Stromal cell of bone marrow (primary cell): Measurements from ENCODE around the gene CATSPER4.

Experiments
- DNase-seq: peaks from one replicate; pipeline ENCODE4 v3.0.0-alpha.2; 2012; ENCODE audit warnings: low read depth

CATSPER4 gene

GRCh38 chr1:26164861-26165842, 25.2 kb upstream of the CATSPER4 start:
- no peak for DNase-seq

DNA sequence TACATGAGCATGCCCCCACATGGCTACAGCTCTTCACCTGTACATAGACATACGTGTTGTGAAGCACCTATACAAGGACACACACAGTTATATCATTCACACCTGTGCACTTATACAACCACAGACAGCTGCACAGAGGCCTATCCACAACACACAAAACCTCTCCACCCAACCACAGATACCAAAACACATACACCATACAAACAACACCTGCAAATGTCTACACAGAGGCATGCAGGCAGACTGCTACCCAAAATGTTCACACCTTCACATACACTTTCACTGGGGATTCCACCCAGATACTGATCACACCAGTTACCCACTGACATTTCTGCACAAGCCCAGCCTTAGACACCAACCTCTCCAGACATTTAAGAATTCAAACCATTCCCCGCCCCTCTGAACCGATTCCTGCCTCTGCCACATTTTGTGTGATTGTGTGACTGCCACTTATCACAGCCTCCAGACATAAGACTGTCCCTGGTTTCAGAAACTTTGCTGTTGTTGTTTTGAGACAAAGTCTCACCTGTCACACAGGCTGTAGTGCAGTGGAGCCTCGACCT, 23.6 kb upstream of the CATSPER4 start:
- no peak for DNase-seq

DNA sequence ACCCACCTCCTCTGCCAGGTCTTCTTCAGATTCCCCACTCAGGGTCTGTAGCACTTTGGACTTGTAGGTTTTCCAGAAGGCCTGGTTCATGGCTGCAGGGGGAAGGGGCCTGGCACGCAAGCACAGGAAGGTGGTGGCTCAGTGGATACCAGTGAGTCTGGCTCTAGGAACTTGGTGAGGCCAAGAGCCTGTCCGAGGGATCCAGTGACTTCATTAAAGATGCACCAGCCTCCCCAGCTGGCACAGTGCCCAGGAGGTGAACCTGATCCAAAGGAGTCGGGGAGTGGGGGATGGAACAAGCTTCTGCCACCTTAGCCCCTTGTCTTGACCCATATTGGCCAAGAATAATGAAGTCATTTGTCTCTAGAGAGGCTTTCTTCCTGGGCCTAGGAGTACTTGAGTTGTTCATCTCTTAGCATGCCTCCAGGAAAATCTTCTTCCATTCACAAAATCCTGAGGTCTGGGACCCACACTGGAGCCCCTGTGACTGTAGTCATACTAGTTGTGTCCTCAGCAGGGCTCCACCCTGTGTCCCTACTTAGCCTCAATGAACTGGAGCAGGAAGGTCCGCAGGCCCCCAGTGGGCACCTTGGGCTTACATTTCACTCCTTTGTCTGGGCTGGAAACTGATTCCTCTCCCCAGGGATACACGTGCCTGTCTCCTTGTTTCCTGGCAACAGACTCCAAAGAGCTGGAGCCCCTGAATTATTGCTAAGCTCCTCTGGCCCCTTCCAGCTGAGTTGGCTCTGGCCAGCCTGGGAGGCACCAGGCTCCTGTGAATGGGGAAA, 21.8 kb upstream of the CATSPER4 start, which contains the start of gene C1orf232:
Gene C1orf232, minus strand, starts transcription at position 554 of the 788 bp plus-strand sequence. Its CDS starts 464 bp downstream, at position 90.
- DNase-seq = no peak

- no peak for DNase-seq
These were observed 21.2 kb upstream of the CATSPER4 start for GRCh38 chr1:26169198-26169554.

DNA sequence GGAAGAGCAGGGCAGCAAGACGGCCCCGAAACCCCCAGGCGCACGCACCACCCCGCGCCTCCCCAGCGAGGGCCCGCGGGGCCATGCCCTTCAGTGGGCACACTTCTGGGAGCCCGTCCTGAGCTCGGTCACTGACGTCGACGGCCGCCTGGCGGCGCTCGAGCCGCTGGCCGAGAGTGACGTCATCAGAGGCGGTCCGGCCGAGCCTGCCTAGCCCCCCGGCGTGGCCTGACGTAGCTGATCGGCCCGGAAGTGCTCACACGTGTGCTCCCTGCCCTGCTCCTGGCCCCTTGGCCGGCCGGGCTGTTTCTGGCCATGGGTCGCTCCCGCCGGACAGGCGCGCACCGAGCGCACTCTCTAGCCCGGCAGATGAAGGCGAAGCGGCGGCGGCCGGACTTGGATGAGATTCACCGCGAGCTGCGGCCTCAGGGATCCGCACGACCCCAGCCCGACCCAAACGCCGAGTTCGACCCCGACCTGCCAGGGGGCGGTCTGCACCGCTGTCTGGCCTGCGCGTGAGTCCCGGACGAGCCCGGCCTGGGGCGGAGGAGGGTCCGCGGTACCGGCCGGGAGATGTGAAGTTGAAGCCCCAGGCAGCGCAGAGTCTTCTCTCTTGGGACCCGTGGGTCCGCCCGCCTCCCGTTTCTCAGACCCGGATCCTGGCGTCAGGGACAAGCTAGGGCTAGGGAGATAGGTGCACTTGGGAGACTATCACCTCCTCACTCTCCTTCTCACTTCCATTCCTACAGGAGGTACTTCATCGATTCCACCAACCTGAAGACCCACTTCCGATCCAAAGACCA, 20.5 kb upstream of the CATSPER4 start, which contains the start of gene ZNF593:
Gene ZNF593, plus strand, starts transcription at position 240 of the 803 bp plus-strand sequence. Its CDS starts 76 bp downstream, at position 316.
- peak; percentile 80 for DNase-seq

DNA sequence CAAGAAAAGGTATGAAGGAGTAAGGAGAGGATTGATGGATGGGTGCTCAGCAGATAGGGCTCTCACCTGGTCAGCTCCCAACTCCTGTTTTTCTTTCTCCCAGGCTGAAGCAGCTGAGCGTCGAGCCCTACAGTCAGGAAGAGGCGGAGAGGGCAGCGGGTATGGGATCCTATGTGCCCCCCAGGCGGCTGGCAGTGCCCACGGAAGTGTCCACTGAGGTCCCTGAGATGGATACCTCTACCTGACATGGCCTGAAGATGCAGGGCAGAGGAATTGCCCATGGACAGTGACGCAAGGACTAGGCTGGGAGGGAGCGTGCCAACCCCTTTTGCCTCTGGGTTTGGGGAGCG, 20.0 kb upstream of the CATSPER4 start:
- DNase-seq = no peak

DNA sequence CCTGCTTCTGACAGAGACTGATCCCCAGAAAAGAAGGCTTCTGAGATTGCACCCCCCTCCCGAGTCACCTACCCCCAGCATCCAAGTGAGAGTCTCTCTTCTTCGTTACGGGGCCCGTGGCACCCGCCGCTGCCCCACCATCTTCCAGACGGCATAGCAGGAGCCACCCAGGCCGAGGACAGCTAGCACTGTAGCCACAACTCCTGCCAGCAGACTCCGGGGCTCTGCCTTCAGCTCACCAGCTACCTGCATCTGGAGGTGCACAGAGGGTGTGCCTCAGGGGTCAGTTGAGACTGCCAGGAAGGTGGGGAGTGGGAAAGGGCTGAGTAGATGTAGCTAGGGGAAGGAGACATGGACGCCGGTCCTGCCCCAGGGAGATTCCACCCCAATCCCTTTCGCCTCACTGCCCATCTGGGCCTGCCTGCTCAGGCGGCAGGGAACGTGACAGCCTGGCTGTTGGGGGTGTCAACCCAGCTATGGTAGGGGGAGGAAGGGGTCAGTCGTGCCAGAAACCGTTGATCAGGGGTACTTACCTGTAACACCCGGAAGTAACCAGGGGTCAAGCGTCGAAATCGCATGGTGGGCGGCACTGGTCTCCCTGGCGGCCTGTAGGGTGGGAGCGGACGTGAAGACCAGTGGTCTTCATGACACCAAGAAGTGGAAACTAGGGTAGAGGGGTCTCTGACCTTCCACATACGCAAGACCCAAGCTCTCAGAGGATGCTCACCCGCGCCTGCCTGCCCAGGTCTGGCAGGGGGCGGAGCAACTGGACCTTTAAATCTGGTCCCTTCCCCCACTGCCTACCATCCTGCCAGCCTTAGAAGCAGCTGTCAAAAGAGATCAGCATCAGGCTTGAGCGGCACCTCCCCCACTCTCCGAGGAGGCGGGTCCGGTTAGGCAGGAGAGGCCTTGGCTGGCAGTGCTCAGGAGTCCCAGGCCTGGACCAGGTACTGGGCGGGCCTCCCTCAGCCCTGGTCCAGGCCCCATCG, 19.0 kb upstream of the CATSPER4 start, which contains the start of gene ZNF593OS:
Gene ZNF593OS, minus strand, starts transcription at position 749 of the 989 bp plus-strand sequence. Its CDS starts 171 bp downstream, at position 578.
- no peak for DNase-seq

GRCh38 chr1:26175346-26175745, 15.1 kb upstream of the CATSPER4 start:
- no peak for DNase-seq

GRCh38 chr1:26177182-26177684, 13.2 kb upstream of the CATSPER4 start, which contains the start of gene CNKSR1:
Gene CNKSR1, plus strand, starts transcription at chr1:26177491. Its CDS starts 57 bp downstream, at chr1:26177548.
- no peak for DNase-seq

DNA sequence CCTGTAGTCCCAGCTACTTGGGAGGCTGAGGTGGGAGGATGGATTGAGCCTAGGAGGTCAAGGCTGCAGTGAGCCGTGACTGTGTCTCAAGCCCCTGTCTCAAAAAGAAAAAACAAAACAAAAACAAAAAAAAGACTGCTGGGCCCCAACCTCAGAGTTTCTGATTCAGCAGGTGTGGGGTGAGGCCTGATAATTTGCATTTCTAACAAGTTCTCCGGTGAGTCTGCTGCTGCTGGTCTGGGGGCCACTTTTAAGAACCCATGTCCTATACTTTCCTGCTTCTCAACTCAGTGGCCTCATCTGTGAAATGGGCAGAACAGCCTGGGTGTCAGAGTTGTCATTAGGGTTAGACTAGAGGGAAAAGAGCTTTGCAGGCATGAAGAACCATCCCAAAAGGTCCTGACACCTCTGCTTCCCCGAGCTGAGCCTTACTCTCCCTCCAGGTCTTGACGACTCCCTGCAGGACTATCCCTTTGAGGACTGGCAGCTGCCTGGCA, 10.3 kb upstream of the CATSPER4 start:
- no peak for DNase-seq

GRCh38 chr1:26181586-26182382, 8.6 kb upstream of the CATSPER4 start:
- no peak for DNase-seq

DNA sequence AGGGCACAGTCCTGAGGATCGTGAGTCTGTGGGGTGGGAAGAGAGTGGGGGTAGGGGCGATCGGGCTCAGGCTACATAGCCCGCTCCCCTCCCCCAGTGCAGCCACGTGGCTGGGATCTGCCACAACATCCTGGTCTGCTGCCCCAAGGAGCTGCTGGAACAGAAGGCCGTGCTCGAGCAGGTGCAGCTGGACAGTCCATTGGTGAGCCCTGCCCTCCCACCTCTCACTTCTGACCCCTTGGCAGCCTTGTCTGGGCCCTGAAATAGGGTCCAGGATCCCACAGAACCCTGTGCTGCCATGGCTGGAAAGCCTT, 8.1 kb upstream of the CATSPER4 start:
- no peak for DNase-seq

DNA sequence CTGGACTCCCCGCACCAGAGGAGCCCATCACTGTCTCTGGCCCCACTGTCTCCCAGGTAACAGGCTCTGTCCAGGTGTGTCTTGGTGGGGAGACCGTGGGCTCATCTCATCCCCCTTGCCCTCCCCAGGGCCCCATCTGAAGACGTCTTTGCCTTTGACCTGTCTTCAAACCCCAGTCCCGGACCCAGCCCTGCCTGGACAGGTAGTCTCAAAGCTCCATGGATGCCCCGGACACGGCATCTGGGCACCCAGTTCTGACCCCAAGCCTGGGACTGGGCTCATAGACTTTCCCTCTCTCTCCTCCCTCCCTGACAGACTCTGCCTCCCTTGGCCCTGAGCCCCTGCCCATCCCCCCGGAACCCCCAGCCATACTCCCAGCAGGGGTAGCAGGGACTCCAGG, 6.3 kb upstream of the CATSPER4 start:
- DNase-seq = no peak

DNA sequence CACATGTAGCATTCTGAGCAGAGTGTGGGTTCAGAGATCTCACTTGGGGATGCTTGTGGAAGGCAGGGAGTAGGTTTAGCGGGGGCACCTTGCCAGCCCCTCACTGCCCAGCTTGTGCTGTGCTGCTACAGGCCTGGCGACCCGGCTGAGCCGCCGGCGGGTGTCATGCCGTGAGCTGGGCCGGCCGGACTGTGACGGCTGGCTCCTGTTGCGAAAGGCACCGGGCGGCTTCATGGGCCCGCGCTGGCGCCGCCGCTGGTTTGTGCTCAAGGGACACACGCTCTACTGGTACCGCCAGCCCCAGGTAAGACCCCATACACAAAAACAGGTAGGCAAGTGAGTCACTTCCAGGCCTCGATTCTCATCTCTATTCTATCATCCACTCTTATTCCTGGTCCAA, 5.5 kb upstream of the CATSPER4 start:
- DNase-seq = no peak

GRCh38 chr1:26187882-26188281, 2.5 kb upstream of the CATSPER4 start:
- no peak for DNase-seq

- DNase-seq = no peak
These were observed 1.9 kb upstream of the CATSPER4 start for GRCh38 chr1:26188477-26188876.

GRCh38 chr1:26189331-26189730, 1.1 kb upstream of the CATSPER4 start:
- DNase-seq = no peak

DNA sequence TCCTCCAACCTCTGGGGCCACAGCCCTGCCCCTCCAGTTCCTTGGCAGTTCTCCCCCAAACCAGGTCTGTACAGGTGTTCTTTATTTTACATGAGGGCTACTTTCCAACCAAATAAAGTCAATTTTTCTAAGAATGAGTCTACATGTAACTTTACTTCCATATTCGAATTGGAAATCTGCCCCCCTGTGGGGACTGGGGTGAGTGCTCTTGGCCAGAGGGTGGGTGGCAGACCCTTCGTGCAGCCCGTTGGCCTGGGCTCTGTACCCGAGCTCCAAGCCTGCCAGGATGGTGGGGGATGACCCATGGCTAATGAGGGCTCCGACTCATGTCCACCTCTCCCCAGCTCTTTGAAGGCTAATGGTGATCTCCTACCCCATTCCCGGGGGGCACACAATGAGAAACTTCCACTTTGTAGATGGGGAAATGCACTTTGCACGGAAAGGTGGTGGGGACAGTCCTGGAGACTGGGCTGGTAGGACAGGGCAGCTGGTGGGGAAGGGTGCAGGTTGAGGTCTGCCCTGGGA, 589 bp upstream of the CATSPER4 start:
- no peak for DNase-seq

- DNase-seq = no peak
These were observed 1.3 kb downstream of the CATSPER4 start for GRCh38 chr1:26191739-26192138.
